Fibroblast of skin of back (primary cell): ENCODE results near the gene RELL2.
A peak's percentile ranks its signal among the peaks of the same experiment; 100 is the strongest.

Source experiments
- DNase-seq: peaks from one replicate; pipeline ENCODE4 v3.0.0-alpha.2; 2013

The RELL2 gene

DNA sequence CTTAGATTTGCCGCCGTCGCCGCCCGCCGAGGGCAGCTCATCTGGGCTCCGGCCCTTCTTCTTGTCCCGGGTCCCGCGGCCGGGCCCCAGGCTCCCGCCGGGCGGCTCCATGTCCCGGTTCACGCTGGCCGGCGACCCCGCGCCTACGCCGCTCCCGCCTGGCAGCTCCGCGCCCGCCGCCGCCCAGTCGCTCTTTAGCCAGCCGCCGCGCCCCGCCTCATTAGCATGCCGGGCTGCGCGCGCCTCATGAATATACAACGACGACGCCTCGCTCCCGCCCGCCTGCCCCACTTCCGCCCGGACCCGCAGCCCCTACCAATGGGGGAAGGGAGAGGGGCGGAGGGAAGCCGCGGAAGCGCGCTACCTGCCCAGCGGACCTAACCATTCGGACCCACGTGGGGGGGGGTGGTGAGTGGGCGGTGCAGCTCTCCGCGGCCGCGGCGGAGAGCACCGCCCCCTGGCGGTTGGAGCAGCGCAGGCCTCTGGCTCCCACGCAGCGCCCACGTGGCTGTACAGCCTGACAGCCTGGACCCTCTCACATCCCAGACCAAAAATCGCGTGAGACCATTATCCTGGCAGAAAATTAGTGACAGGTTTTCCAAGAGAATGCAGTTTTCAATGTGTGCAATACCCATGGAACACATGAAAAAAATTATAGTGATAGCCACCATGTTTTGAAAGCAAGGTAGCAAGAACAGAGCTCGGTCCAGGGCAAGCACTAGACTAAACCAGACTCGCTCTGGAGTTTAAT is 17.8 kb upstream of the RELL2 start, which contains the start of gene DIAPH1:
DIAPH1 (minus strand) TSS at position 197 of the 751 bp plus-strand sequence; CDS start at position 111, 86 bp downstream.
- DNase-seq = peak; percentile 94

DNA sequence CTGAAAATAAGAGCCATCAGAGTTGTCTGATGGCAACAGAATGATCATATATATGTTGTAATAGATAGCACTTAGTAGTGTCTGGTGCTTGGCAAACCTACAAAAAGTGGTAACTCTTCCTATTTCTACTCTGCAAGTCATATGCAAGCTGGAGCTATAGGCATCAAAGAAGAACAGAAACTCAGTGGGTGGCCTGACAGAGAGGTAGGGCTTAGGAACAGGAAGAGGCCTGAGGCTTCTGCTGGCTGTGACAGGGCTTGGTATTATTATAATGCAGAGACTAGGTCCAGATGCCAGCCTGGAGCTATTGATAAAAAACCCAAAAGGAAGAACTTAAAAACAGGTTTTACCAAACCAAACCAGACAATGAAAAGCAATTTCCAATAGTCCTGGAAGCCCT is 13.6 kb upstream of the RELL2 start:
- no peak for DNase-seq

DNA sequence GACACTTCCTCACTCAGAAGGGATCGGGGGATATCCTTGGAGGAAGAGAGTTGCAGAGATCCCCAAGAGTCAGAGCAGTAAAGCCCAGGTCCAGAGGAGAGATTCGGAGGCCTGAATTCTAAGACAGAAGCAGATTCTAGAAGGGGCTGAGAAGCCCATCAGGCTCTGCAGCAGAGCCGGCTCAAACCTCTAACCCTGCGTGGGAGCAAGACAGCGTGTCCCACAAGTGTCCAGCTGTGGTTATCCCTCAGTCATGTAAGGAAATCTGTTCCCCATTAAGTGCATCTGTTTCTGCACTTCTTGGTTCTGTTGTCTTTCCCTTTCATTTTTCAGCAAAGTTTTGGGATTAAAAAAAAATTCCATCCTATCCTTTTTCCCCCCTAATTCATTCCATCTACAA is 13.2 kb upstream of the RELL2 start:
- no peak for DNase-seq

DNA sequence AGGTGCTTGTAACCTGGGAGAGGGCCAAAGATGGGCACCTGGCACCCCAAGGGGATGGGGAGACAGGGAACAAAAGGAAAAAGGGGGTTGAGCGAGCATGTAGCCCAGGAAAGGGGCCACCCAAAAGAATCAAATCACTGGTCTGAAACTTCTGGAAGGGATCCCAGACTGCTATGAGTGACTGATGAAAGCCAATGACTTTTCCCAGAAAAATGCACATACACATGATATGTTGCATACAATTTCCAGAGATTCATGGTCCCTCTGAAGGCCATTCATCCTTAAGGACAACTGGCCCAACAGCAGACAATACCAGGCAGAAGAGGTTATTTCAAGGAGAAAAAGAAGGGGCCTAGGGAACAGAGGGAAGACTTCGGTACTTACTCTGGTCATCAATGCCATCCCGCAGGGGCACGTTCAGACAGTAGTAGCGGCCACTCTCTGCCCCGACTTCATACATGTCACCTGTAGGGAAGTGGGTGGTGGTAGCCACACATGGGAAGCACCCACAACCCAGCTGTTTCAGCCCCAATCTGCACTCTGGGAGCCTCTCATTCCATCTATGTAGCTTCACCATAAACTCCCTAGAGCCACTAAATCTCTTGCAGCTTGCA is 8.5 kb upstream of the RELL2 start:
- DNase-seq = peak; percentile 21

DNA sequence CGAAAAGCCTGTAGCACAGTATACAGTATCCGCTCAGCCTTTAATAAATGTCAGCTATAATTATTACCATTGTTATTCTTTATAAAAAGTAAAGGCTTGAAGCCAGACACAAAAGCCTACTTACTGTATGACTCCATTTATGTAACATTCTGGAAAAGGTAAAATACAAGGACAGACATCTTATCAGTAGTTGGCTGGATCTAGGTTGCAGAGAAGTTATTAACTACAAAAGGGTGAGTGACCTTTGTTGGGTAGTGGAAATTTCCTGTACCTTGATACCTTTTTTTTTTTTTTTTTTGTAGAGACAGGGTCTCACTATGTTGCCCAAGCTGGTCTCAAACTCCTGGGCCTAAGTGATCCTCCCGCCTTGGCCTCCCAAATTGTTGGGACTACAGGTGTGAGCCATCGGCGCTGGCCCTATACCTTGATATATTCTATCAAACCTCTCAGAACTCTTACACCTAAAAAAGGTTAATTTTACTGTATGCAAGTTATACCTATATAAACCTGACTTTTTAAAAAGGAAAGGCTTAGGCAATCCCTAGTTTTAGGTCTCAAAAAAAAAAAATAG is 6.1 kb upstream of the RELL2 start:
- DNase-seq = no peak

DNA sequence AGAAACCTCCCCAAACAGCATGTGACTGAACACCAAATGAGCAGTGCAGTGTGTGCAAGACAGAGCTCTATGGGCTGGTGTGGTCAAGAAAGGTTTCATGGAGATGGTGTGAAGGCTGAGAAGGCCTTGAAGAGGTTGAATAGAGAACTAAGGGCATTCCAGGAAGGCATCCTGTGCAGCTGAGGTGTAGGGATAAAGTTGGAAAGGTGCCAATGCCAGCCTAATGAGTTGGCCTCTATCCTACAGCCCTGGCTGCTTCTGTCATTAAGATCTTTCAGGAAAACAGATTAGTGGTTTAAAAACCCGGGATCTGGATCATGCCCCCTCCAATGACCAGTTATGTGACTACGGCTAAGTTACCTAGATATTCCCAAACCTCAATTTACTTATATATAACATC is 4.1 kb upstream of the RELL2 start:
- no peak for DNase-seq

DNA sequence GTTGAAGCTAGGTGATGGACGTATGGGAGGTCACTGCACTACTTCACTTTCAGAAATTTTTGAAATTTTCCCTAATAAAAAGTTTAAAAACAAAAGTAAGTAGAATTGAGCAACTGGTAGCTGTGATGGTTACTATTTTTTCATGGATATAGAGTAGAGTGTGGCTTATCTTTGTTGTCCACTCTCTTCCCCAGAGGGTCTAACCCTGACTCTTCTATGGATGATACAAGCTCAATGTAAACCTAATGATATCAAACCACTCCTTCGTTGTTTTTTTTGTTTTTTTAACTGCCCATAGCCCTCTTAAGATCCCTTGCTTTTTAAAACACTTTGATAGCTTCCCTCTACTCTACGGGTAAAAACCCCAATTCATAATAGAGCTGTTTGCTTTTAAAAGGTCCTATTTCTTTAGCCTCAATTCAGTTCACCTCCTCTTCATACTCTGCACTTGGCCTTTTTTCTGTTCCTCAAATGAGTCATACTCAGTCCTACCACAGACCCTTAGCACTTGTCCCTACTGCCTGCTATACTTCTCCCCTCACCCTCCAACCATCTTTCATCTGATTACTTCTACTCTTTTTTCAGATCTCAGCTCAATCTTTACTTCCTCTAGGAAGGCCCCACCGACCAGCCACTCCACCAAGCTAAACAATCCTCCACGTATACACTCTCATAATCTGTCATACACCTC is 2.8 kb upstream of the RELL2 start:
- DNase-seq = no peak

DNA sequence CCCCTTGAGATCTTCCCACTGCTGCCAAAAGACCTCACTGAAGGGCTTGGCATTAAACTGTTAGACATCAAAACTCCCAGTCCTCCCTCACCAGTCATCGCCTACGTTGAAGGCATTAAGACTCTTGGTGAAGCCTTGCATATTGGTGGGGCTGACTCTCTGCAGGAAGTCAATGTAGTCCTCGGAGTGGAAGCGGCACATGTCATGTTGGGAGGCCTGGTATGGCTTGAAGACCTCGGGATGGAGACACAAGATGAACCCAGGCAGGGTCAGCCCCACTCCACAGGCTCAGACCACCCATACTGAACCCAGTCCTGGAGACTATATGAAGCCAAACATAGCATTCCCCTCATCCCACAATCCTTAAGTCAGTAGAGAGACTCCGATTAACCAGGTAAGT is 2.1 kb upstream of the RELL2 start:
- DNase-seq = no peak

DNA sequence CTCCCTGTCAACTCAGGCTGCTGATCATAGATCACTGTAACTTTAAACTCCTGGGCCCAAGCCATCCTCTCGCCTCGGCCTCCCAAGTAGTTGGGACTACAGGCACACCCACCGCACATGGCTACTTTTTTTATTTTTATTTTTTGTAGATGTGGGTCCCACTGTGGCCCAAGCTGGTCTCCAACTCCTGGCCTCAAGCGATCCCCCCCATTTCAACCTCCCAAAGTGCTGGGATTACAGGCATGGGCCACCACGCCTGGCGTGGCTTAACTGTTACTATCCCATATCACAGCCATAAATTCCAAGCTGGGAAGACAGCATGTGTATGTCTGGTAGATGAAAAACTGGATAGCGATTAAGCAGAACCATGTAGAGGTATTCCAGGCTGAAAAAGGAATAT is 1.2 kb upstream of the RELL2 start:
- no peak for DNase-seq

DNA sequence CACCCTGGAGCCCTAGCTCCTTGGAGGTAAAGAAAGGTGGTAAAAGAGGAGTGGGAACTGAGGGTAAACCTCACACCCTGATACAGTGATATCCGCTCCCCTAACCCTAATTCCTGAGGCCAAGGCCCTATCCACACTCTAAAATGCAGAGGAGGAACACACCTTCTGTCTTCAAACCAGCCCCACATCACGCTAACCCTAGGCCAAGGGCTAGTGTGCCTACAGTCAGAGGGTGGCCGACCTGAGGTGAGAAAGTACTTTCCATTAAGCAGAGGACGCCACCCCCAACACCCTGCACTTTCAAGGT is 738 bp upstream of the RELL2 start:
- DNase-seq = no peak

DNA sequence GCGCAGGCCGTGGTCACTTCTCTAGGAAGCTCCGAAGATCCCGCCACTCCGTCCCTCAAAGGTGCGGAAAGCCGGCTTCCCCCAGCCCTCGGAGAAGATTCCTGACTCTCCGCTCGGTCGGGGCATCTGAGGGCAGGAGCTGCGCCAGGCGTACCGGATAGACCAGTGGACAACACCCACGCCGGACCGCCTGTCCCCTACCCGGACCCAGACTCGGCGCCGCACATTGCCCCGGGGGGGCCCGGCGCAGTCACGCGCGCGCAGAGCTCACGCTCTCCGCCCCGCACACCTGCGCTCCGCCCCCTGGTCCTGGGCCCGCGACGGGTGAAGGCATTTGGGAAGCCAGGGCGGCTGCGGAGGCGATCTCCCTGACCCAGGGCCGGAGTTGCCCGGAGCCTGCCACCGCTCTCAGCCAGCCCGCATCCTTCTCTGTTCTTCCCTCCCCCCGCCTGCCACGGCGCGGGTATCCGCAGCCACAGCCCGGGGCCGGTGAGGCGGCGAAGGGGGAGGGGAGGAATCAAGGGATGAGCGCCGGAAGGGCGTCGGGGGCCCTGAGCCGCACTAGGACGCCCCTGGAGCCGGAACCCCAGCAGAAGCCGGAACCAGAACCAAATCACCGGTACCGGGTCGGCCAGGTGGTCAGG is 448 bp downstream of the RELL2 start:
- no peak for DNase-seq

DNA sequence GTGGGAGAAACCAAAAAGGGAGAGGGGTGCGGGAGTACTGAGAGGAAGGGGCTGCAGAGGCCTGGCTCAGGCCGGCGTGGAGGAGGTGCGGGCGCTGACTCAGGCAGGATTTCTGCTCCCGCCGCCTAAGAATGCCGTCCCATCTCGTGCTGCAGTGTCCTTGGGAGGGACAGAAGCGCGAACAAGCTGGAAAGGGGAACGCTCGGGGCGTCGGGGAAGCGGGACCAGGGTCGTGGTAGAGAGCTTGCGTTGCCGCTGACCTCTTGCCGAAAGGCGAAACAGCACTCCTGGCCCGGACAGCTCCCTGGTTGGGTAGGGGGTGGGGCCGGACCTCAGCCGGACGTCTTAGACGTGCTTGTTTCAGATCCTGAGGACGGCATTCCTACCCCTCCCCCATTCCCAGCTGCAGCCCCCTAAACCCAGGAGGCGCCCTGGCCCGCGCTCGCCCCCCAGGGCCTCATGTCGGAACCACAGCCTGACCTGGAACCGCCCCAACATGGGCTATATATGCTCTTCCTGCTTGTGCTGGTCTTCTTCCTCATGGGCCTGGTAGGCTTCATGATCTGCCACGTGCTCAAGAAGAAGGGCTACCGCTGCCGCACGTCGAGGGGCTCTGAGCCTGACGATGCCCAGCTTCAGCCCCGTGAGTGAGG is 1.1 kb downstream of the RELL2 start:
- peak; percentile 47 for DNase-seq

DNA sequence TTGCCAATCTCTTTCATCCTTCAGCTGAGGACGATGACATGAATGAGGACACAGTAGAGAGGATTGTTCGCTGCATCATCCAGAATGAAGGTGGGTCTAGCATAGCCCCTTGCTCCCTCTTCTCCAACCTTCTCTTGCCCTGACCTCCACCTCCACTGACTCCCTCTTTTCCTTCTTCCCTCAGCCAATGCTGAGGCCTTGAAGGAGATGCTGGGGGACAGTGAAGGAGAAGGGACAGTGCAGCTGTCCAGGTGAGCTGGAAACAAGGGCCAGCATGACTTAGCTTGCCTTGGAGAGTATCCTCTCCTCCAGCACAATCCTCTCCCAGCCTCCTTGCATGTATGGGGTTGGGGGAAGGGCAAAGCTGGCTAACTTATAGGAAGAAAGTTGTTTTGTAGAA is 2.0 kb downstream of the RELL2 start:
- DNase-seq = no peak

DNA sequence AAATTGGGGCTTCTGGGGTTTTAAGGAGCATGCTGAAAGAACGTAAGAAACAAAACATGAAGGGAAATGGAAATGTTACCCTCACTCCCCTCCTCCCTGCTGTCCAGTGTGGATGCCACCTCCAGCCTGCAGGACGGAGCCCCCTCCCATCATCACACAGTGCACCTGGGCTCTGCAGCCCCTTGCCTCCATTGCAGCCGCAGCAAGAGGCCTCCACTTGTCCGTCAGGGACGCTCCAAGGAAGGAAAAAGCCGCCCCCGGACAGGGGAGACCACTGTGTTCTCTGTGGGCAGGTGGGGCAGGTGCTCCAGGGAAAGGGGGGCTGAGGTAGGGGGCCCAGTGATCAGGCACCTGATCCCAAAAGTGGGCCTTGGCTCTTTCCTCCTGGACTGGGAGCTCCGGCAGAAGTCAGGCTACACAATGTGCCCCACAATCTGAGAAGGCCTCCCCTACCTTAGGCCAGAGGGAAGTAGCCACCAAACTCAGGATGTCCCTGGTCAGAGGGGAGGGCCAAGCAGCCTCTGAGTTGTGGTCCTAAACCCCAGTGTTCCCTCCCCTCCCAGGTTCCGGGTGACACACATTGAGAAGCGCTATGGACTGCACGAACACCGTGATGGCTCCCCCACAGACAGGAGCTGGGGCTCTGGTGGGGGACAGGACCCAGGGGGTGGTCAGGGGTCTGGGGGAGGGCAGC is 2.7 kb downstream of the RELL2 start:
- no peak for DNase-seq

DNA sequence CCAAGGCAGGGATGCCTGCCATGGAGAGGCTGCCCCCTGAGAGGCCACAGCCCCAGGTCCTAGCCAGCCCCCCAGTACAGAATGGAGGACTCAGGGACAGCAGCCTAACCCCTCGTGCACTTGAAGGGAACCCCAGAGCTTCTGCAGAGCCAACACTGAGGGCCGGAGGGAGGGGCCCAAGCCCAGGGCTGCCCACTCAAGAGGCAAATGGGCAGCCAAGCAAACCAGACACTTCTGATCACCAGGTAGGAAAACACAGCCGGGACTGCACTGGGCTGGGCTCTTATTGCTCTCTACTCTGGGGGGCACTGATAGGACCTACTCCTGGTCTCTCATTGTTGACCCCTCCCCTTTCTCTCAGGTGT is 3.2 kb downstream of the RELL2 start:
- DNase-seq = no peak

DNA sequence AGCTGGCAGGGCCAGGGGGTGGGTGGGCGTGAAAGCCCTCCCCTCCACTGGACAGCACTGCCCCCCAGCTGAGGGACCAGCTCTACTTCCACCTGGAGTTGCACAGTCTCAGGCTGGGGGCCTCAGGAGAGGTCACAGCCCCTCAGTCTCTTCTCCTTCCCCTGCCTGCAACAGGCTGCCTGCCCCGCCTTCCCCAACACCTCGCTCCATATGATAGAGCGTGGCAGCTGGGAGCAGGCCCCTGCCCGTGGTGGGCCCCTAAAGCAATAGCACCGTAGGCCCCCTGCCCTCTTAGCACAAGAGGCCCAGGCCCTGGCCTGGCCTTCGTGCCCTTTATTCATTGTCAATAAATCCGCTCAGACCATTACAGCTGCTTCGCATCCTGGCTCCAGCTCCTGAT is 3.9 kb downstream of the RELL2 start:
- DNase-seq = no peak

DNA sequence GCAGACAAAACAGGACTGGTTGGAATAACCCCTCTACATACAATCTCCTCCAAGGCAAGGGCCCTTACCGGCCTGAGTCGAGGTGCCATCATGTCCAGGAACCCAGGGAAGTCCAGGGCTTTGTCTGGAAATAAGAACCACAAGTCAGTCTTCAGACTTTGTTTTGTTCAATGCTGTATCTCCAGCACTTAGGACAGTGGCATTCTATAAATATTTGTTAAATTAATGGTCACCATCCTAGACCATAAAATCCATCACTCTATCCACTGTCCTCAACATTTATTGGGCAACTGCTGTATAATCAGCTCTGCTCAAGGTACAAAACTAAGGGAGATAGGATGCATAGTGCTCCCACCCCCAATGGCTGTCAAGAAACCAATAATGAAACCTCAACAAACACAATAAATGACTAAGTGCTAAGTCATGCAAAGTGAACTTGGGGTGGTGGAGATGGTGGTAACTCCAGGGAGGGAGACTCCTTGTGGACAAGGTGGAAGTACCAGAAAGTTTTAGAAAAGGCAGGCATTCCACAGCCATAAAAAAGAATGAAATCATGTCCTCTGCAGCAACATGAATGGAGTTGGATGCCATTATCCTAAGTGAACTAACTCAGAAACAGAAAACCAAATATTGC is 5.0 kb downstream of the RELL2 start:
- DNase-seq = peak; percentile 76

DNA sequence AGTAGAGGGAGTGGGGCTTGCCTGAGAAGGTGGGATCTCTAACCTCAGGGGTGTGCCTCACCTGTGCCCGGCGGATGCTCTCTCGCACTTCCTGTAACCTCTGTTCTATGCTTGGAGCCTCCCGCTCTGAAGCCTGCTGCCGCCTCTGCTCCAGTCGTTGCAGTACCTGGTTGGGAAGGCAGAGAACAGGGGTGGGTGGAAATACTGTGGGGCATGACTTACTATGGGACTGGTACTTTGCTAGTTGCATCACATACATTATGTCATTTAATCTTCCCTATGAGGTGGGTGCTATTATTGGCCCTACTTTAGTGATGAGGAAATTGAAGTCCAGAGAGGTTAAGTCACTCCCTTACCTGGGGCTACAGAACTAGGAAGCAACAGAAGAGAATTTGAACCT is 9.2 kb downstream of the RELL2 start:
- no peak for DNase-seq

DNA sequence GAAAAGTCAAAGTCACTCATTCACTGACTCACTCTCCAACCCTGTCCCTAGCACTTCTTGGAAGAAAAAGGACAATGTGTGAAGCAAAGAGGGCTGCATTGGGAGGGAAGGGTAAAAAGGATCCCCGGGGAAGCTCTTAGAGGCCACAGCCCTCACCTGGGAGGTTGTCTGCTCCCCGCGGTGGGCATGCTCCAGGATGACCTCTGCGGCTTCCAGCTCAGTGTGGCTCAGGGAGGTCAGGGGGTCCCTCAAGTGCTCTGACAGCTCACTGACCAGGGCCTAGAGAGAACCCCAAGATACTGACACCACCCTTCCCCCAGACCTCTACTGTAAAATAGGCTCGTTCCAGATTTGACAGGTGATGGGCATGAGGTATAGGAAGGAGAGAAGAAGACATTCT is 10.4 kb downstream of the RELL2 start:
- no peak for DNase-seq

DNA sequence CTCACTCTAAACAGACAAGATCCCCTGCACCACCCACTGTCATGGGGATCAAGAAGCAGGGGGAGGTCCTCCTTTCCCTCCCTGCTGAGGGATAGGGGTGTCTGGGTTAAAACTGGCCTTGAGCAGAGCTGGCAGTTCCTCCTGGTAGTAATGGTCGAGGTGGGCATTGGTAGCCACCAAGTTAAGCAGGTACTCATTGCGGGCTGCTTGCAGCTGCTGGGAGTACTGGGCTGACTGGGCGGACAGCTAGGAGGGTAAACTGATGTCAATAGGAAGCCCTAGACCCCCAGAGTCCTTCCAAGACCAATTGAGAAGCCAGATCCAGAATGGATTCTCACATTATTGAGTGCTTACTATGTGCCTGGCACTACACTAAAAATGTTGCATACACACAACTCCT is 11.1 kb downstream of the RELL2 start:
- DNase-seq = no peak

DNA sequence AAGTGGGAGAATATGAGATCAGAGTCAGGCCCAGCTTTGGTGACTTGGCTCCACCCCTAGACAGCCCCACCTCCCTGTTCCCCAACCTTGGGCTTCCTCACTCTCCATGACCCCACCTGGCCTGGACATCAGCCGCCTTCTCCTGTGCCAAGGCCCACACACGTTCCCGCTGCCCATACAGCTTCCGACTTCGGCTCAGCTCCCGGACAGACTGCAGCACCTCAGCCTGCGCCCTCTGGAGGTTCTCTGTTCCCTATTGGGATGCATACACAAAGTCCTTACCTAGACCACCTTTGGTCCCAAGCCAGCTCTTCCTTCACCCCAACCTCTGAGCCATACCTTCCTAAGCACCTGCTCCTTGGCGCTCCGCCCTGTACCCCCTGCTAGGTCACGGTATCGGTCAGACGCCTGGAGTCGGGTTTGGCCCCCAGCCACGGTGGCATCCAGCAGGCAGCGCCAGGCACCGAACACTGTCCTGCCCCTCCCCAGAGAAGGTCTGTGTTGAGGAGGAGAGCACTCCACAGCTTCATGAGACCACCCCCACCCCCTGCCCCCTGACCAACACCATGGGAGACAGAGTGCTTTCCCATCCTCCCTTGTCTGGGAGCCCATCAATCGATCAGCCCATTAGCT is 12.4 kb downstream of the RELL2 start:
- no peak for DNase-seq
